Endothelial cell of umbilical vein (primary cell): ENCODE measurements around the gene DOCK1. TPM values are rescaled to one million over a fixed set of nuclear protein-coding genes. Genes with fewer than 3 reads are reported as not detected.

Source experiments
- BruUV-seq: library from RNA; stranded (reverse); fragments of 400-500 nt; replicated peaks from 2 replicates; lab custom pipeline; 2021; lab: Mats Ljungman, UMichigan
- CTCF ChIA-PET: fragments of 300-600, 350-600 bp; sonication (Branson Sonifier 250); formaldehyde crosslinking; loops from one replicate; lab custom pipeline; 2021; ENCODE audit warnings: antibody characterized with exemption, inconsistent platforms; lab: Charles Lee
- POLR2A ChIA-PET: fragments of 300-600, 350-600 bp; sonication (Branson Sonifier 250); formaldehyde crosslinking; loops from one replicate; lab custom pipeline; 2021; ENCODE audit warnings: antibody characterized with exemption, inconsistent platforms; lab: Charles Lee
- DNase-seq: peaks from one replicate; pipeline ENCODE4 v3.0.0-alpha.2; 2011; ENCODE audit warnings: low read depth, low spot score
- FAIRE-seq: peaks from 2 replicates; lab custom pipeline; 2011; peaks lifted over from hg19 to GRCh38; lab: Jason Lieb, UNC
- H2AFZ ChIP-seq: 2 replicates; pipeline ENCODE4 v1.6.0; 2012; ENCODE audit warnings: low read depth, low read length, control low read depth, inconsistent platforms
- H3K27ac ChIP-seq: 2 replicates; pipeline ENCODE4 v1.5.1; 2011; ENCODE audit warnings: low read depth, mild to moderate bottlenecking, control low read depth, low read length, moderate library complexity; ENCODE audit not compliant: insufficient read depth
- H3K27me3 ChIP-seq, 2 experiments: 2 replicates each; pipeline versions ENCODE4 v1.6.0 to v1.6.1; 2011; ENCODE audit warnings: low read length in 2 of 2, mixed read lengths in 1 of 2; ENCODE audit not compliant: control insufficient read depth in 2 of 2, insufficient read depth in 2 of 2
- H3K36me3 ChIP-seq, 2 experiments: 2 replicates in 1 of 2; 3 replicates in 1 of 2; pipeline ENCODE4 v1.5.1; 2011; ENCODE audit warnings: low read length in 2 of 2, mild to moderate bottlenecking in 1 of 2, moderate library complexity in 1 of 2; ENCODE audit not compliant: control insufficient read depth in 2 of 2, insufficient read depth in 2 of 2; ENCODE audit errors: extremely low read depth in 1 of 2
- H3K4me1 ChIP-seq: 3 replicates; pipeline ENCODE4 v1.5.1; 2011; ENCODE audit warnings: mild to moderate bottlenecking, low read length; ENCODE audit not compliant: control insufficient read depth, insufficient read depth; ENCODE audit errors: extremely low read depth
- H3K4me2 ChIP-seq: 2 replicates; pipeline ENCODE4 v1.6.1; 2011; ENCODE audit warnings: low read length, control low read depth, mixed read lengths; ENCODE audit not compliant: insufficient read depth
- H3K4me3 ChIP-seq, 3 experiments: fragments of 200-600 bp in 1 of 3; sonication (generic), shearing (Covaris generic) in 1 of 3; replicated peaks in 1 of 3; 2 replicates each; pipeline ENCODE4 v1.5.1; 2011 to 2016; ENCODE audit warnings: control low read depth in 3 of 3, low read length in 3 of 3, mild to moderate bottlenecking in 2 of 3, inconsistent platforms in 1 of 3, low read depth in 1 of 3, moderate library complexity in 1 of 3; ENCODE audit not compliant: insufficient read depth in 1 of 3
- H3K79me2 ChIP-seq: 2 replicates; pipeline ENCODE4 v1.6.0; 2012; ENCODE audit warnings: low read length, inconsistent platforms; ENCODE audit not compliant: control insufficient read depth, insufficient read depth
- H3K9ac ChIP-seq: replicated peaks from 2 replicates; pipeline ENCODE3; 2011; ENCODE audit warnings: low read length, control low read depth; ENCODE audit not compliant: insufficient read depth; ENCODE audit errors: extremely low read depth
- H3K9me1 ChIP-seq: replicated peaks from 3 replicates; pipeline ENCODE4 v1.6.0; 2011; ENCODE audit warnings: mild to moderate bottlenecking, low read length; ENCODE audit not compliant: control insufficient read depth, insufficient read depth; ENCODE audit errors: extremely low read depth
- H3K9me3 ChIP-seq: replicated peaks from 2 replicates; pipeline ENCODE4 v1.5.1; 2012; ENCODE audit warnings: low read length, inconsistent platforms; ENCODE audit not compliant: control insufficient read depth, insufficient read depth
- H4K20me1 ChIP-seq: replicated peaks from 2 replicates; pipeline ENCODE3; 2011; ENCODE audit warnings: mild to moderate bottlenecking, low read length; ENCODE audit not compliant: control insufficient read depth, insufficient read depth; ENCODE audit errors: extremely low read depth
- EZH2 ChIP-seq: IDR thresholded peaks from 2 replicates; pipeline ENCODE4 v1.6.1; 2012; ENCODE audit warnings: borderline replicate concordance, low read depth, mild to moderate bottlenecking, moderate library complexity, low read length, inconsistent platforms; ENCODE audit not compliant: severe bottlenecking
- FOS ChIP-seq: IDR thresholded peaks from 2 replicates; pipeline ENCODE4 v1.6.1; 2011; ENCODE audit warnings: mild to moderate bottlenecking, low read length, moderate library complexity, borderline replicate concordance; ENCODE audit not compliant: insufficient read depth
- GATA2 ChIP-seq: IDR thresholded peaks from 2 replicates; pipeline ENCODE4 v1.7.0; 2011; ENCODE audit warnings: low read depth, mild to moderate bottlenecking, moderate library complexity, mixed read lengths, low read length; ENCODE audit not compliant: insufficient read length, insufficient read depth
- JUN ChIP-seq: IDR thresholded peaks from 2 replicates; pipeline ENCODE4 v1.6.1; 2011; ENCODE audit warnings: borderline replicate concordance, low read depth; ENCODE audit not compliant: insufficient read length, insufficient read depth
- MYC ChIP-seq: IDR thresholded peaks from one replicate; pipeline ENCODE4 v1.6.1; 2011; ENCODE audit warnings: mild to moderate bottlenecking, low read depth, low read length
- POLR2A ChIP-seq: IDR thresholded peaks from 2 replicates; pipeline ENCODE4 v1.6.1; 2012; ENCODE audit warnings: low read depth, mild to moderate bottlenecking, control low read depth, low read length
- POLR2AphosphoS5 ChIP-seq: IDR thresholded peaks from 2 replicates; pipeline ENCODE4 v1.6.1; 2012; ENCODE audit warnings: low read depth, mild to moderate bottlenecking, control low read depth, low read length, moderate library complexity; ENCODE audit not compliant: insufficient read depth
- dilution Hi-C: fragments of 300-500 bp; cut with MboI; formaldehyde crosslinking; loops from one replicate; pipeline ENCODE4 v1.15.0; 2019; ENCODE audit warnings: low sequenced_read_pairs; ENCODE audit not compliant: extremely low pct_ligation_motif_present
- intact Hi-C: fragments of 100-400 bp; cut with micrococcal nuclease; formaldehyde crosslinking; loops from one replicate; pipeline ENCODE4 v1.10.0; 2022
- polyA plus RNA-seq, 4 experiments: library from polyadenylated mRNA; depleted of rRNA in 3 of 4; stranded (reverse) in 3 of 4; unstranded in 1 of 4; fragments of >200 nt; gene quantifications; 2 replicates each; pipeline versions ENCODE4 v1.2.1 to v1.2.3, GENCODE V29; 2011 to 2012; ENCODE audit warnings: missing spikeins in 1 of 4
- total RNA-seq: library from RNA; stranded (reverse); gene quantifications from 2 replicates; pipeline ENCODE4 v1.2.3, GENCODE V29; 2021
- TF ChIP-seq, protein P1 (sequence below): IDR thresholded peaks from 2 replicates; pipeline ENCODE4 v1.6.1; 2011; ENCODE audit not compliant: insufficient read depth, insufficient read length
- TF ChIP-seq, protein P2 (sequence below), 2 donors: IDR thresholded peaks; 1 replicate in 1 of 2; 2 replicates in 1 of 2; pipeline ENCODE4 v1.5.1; 2011; ENCODE audit warnings: low read length in 2 of 2, mild to moderate bottlenecking in 2 of 2, moderate library complexity in 2 of 2, control low read depth in 1 of 2, inconsistent platforms in 1 of 2, low read depth in 1 of 2; ENCODE audit not compliant: insufficient read depth in 1 of 2; ENCODE audit errors: extremely low read depth in 1 of 2

DOCK1 gene
- total and polyA plus RNA-seq, 2 donors (not counting 3 experiments of a cell fraction or from before 2014, with no cell fraction given): 22.5 to 83.1 TPM

DNA sequence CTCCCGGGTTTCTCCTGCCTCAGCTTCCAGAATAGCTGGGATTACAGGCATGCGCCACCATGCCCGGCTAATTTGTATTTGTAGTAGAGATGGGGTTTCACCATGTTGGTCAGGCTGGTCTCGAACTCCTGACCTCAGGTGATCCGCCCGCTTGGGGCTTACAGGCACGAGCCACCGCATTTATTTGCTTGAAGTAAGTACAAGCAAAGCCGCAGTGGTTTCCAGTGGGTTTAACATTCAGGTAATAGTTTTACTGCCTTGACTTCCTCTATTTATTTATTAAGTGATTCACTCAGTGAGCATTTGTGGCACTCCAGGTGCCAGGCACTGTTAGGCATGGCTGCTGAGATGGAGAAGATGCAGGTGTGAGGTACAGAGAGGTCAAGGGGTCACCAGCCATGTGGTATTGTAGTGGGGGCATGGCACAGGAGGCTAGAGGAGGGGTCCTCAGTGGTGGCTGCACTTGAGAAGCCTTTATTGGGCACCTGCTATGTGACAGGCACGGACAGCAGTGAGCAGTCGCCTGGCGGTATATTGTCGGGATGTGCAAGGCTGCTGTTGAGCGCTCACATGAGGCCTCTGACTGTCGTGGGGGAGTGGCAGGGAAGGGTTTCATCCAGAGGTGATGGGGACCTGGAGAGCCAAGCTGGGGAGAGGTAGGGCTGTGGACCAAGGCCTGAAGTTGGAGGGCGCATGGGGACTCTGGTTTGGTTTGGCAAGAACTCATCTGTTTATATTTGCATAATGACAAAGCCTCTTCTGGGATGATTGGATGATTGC, 54.9 kb downstream of the DOCK1 start:
- TF ChIP-seq, protein P1, sequence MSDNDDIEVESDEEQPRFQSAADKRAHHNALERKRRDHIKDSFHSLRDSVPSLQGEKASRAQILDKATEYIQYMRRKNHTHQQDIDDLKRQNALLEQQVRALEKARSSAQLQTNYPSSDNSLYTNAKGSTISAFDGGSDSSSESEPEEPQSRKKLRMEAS: no peak
- TF ChIP-seq FOS (no peak), GATA2 (no peak), EZH2 (no peak), JUN (no peak), POLR2AphosphoS5 (no peak), POLR2A (no peak), MYC (no peak)
- TF ChIP-seq, protein P2, sequence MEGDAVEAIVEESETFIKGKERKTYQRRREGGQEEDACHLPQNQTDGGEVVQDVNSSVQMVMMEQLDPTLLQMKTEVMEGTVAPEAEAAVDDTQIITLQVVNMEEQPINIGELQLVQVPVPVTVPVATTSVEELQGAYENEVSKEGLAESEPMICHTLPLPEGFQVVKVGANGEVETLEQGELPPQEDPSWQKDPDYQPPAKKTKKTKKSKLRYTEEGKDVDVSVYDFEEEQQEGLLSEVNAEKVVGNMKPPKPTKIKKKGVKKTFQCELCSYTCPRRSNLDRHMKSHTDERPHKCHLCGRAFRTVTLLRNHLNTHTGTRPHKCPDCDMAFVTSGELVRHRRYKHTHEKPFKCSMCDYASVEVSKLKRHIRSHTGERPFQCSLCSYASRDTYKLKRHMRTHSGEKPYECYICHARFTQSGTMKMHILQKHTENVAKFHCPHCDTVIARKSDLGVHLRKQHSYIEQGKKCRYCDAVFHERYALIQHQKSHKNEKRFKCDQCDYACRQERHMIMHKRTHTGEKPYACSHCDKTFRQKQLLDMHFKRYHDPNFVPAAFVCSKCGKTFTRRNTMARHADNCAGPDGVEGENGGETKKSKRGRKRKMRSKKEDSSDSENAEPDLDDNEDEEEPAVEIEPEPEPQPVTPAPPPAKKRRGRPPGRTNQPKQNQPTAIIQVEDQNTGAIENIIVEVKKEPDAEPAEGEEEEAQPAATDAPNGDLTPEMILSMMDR (IDR thresholded peaks at IDR 0.05; ENCODE audit: extremely low read depth in 1 of 2, insufficient read depth in 1 of 2, low read depth in 1 of 2, low read length in 2 of 2): no peak
- H3K9me3 ChIP-seq: no peaks in the 10 kb centered on the region
- peaks cover 2% of the 10 kb centered on the region for H4K20me1 ChIP-seq
- H3K79me2 ChIP-seq: peaks cover 80% of the 10 kb centered on the region
- ChIA-PET CTCF (no interaction called here), POLR2A (no interaction called here)
- DNase-seq: no peak
- H3K4me3 ChIP-seq: no peak overlapping the region
- no peaks in the 10 kb centered on the region for H3K9me1 ChIP-seq
- H3K27ac ChIP-seq: no peak overlapping the region
- intact Hi-C loops: no loop called here
- BruUV-seq: no TSS peak
- FAIRE-seq: no peak
- dilution Hi-C loops: no loop called here
- peaks cover 6% of the 10 kb centered on the region for H3K4me1 ChIP-seq
- H3K9ac ChIP-seq: no peak overlapping the region
- H3K27me3 ChIP-seq: no peaks in the 10 kb centered on the region
- H2AFZ ChIP-seq: no peak overlapping the region
- H3K36me3 ChIP-seq: no peaks in the 10 kb centered on the region
- no peak overlapping the region for H3K4me2 ChIP-seq
